Neural cell (in vitro differentiated cells): Measurements from ENCODE around the gene KXD1. TPM values are rescaled to one million over a fixed set of nuclear protein-coding genes. Genes with fewer than 3 reads are reported as not detected.

ENCODE experiments used
- H2AFZ ChIP-seq: fragments of 200-600, 300-800 bp; sonication (generic), shearing (Covaris generic); 2 replicates; pipeline ENCODE4 v1.6.0; 2014; ENCODE audit warnings: low read depth, mild to moderate bottlenecking, antibody characterized with exemption, low read length, moderate library complexity
- H3F3A ChIP-seq: fragments of 200-600 bp; shearing (Covaris generic); 2 replicates; pipeline ENCODE4 v1.6.1; 2016; ENCODE audit warnings: mild to moderate bottlenecking, moderate library complexity, mixed read lengths, antibody characterized with exemption, low read length; ENCODE audit not compliant: insufficient read depth, poor library complexity, severe bottlenecking
- H3K27ac ChIP-seq: fragments of 200-600, 300-800 bp; sonication (generic), shearing (Covaris generic); 2 replicates; pipeline ENCODE4 v1.5.1; 2014; ENCODE audit warnings: mild to moderate bottlenecking, low read length, moderate library complexity
- H3K27me3 ChIP-seq: fragments of 300-800, 200-600 bp; sonication (generic), shearing (Covaris generic); 2 replicates; pipeline ENCODE4 v1.6.0; 2014; ENCODE audit warnings: mild to moderate bottlenecking, low read depth, low read length, moderate library complexity; ENCODE audit not compliant: insufficient read depth
- H3K36me3 ChIP-seq: fragments of 300-800, 200-600 bp; sonication (generic), shearing (Covaris generic); 2 replicates; pipeline ENCODE4 v1.5.1; 2014; ENCODE audit warnings: mild to moderate bottlenecking, antibody characterized with exemption, low read length, moderate library complexity; ENCODE audit not compliant: insufficient read depth
- H3K4me2 ChIP-seq: fragments of 300-800, 200-600 bp; sonication (generic), shearing (Covaris generic); 2 replicates; pipeline ENCODE4 v1.6.0; 2014; ENCODE audit warnings: mild to moderate bottlenecking, low read length
- H3K4me3 ChIP-seq: fragments of 300-800, 200-600 bp; sonication (generic), shearing (Covaris generic); 2 replicates; pipeline ENCODE4 v1.5.1; 2014; ENCODE audit warnings: mild to moderate bottlenecking, low read length, moderate library complexity
- H3K79me2 ChIP-seq: fragments of 200-600 bp; shearing (Covaris generic); replicated peaks from 2 replicates; pipeline ENCODE4 v1.6.0; 2014; ENCODE audit warnings: mild to moderate bottlenecking, low read length, moderate library complexity; ENCODE audit not compliant: insufficient read depth
- H3K9ac ChIP-seq: fragments of 300-800, 200-600 bp; sonication (generic), shearing (Covaris generic); 2 replicates; pipeline ENCODE4 v1.6.1; 2016; ENCODE audit warnings: mild to moderate bottlenecking, low read length, mixed read lengths
- H3K9me2 ChIP-seq: fragments of 200-600 bp; shearing (Covaris generic); 2 replicates; pipeline ENCODE4 v1.6.1; 2016; ENCODE audit warnings: mild to moderate bottlenecking, low read length, mixed read lengths; ENCODE audit not compliant: insufficient read depth
- H3K9me3 ChIP-seq: fragments of 200-600, 300-800 bp; sonication (generic), shearing (Covaris generic); 2 replicates; pipeline ENCODE4 v1.6.1; 2016; ENCODE audit warnings: mild to moderate bottlenecking, mixed run types, low read length, moderate library complexity, mixed read lengths
- H4K20me1 ChIP-seq: fragments of 200-600 bp; shearing (Covaris generic); 2 replicates; pipeline ENCODE4 v1.6.1; 2016; ENCODE audit warnings: mild to moderate bottlenecking, mixed run types; ENCODE audit not compliant: insufficient read depth
- CTCF ChIP-seq: fragments of 450-650 bp; IDR thresholded peaks from 2 replicates; pipeline ENCODE4 v1.5.1; 2014; ENCODE audit warnings: antibody characterized with exemption, mild to moderate bottlenecking, moderate library complexity; ENCODE audit not compliant: poor library complexity, severe bottlenecking
- EP300 ChIP-seq: fragments of 450-650 bp; conservative IDR thresholded peaks from 2 replicates; pipeline ENCODE4 v1.6.1; 2014; ENCODE audit warnings: antibody characterized with exemption, mild to moderate bottlenecking, moderate library complexity; ENCODE audit not compliant: poor library complexity, severe bottlenecking
- EZH2 ChIP-seq: fragments of 200-600, 300-800 bp; shearing (Covaris generic), sonication (generic); IDR thresholded peaks from 2 replicates; pipeline ENCODE4 v1.6.1; 2014; ENCODE audit warnings: antibody characterized with exemption, low read length, borderline replicate concordance, mild to moderate bottlenecking; ENCODE audit not compliant: insufficient read depth, poor library complexity, severe bottlenecking
- MXI1 ChIP-seq: fragments of 450-650 bp; conservative IDR thresholded peaks from 2 replicates; pipeline ENCODE4 v1.6.1; 2014; ENCODE audit warnings: antibody characterized with exemption, mild to moderate bottlenecking; ENCODE audit not compliant: poor library complexity, severe bottlenecking
- POLR2AphosphoS5 ChIP-seq: IDR thresholded peaks from 2 replicates; pipeline ENCODE4 v1.6.1; 2012
- RAD21 ChIP-seq: fragments of 450-650 bp; conservative IDR thresholded peaks from 2 replicates; pipeline ENCODE4 v1.6.1; 2014; ENCODE audit warnings: antibody characterized with exemption, mild to moderate bottlenecking, moderate library complexity
- REST ChIP-seq: IDR thresholded peaks from 2 replicates; pipeline ENCODE4 v1.6.1; 2012; ENCODE audit warnings: borderline replicate concordance
- SMC3 ChIP-seq: fragments of 450-650 bp; conservative IDR thresholded peaks from 2 replicates; pipeline ENCODE4 v1.6.1; 2014; ENCODE audit warnings: antibody characterized with exemption, mild to moderate bottlenecking, moderate library complexity; ENCODE audit not compliant: poor library complexity
- TAF1 ChIP-seq: IDR thresholded peaks from 2 replicates; pipeline ENCODE4 v1.6.1; 2012; ENCODE audit warnings: low read depth
- polyA plus RNA-seq: library from polyadenylated mRNA; depleted of rRNA; stranded (reverse); fragments of >200 nt; gene quantifications from 2 replicates; pipeline ENCODE4 v1.2.3, GENCODE V29; 2014

The KXD1 gene
- polyA plus RNA-seq, 1 donor from 2014 or later: 55.8 TPM

GRCh38 chr19:18517606-18518005 lies 40.1 kb upstream of the KXD1 start:
- H3K9ac ChIP-seq: no peak overlapping the region
- H3K36me3 ChIP-seq: no peaks in the 10 kb centered on the region
- H4K20me1 ChIP-seq: no peaks in the 10 kb centered on the region
- no peaks in the 10 kb centered on the region for H3K9me3 ChIP-seq
- H3K27ac ChIP-seq: no peak overlapping the region
- no peaks in the 10 kb centered on the region for H3K27me3 ChIP-seq
- no peak overlapping the region for H2AFZ ChIP-seq
- TF ChIP-seq EP300 (no peak), RAD21 (no peak), MXI1 (no peak), EZH2 (no peak), CTCF (no peak), POLR2AphosphoS5 (no peak), TAF1 (no peak)
- H3K79me2 ChIP-seq: peaks cover 27% of the 10 kb centered on the region
- H3F3A ChIP-seq: no peaks in the 10 kb centered on the region
- no peaks in the 10 kb centered on the region for H3K9me2 ChIP-seq
- no peak overlapping the region for H3K4me3 ChIP-seq
- H3K4me2 ChIP-seq: no peak overlapping the region

GRCh38 chr19:18518639-18519038 lies 39.0 kb upstream of the KXD1 start:
- TF ChIP-seq SMC3: no peak
- TF ChIP-seq EP300: no peak
- no peak for TF ChIP-seq MXI1
- no peak for TF ChIP-seq EZH2
- no peak for TF ChIP-seq CTCF
- TF ChIP-seq REST: no peak
- no peak for TF ChIP-seq POLR2AphosphoS5
- no peak for TF ChIP-seq RAD21
- no peak for TF ChIP-seq TAF1
- Histone ChIP-seq H3K4me2 (no peak overlapping the region), H3K9me2 (no peaks in the 10 kb centered on the region), H3K36me3 (no peaks in the 10 kb centered on the region), H3K27ac (no peak overlapping the region), H4K20me1 (no peaks in the 10 kb centered on the region), H3K4me3 (no peak overlapping the region), H3K9ac (no peak overlapping the region), H3K79me2 (peaks cover 27% of the 10 kb centered on the region), H3K27me3 (no peaks in the 10 kb centered on the region), H2AFZ (no peak overlapping the region), H3F3A (no peaks in the 10 kb centered on the region), H3K9me3 (no peaks in the 10 kb centered on the region)
